Glomerular visceral epithelial cell (primary cell): ENCODE data around the gene STIL.
"Not testable (repeated sequence)": the region's sequence is repeated elsewhere in the genome, so short reads cannot be mapped to it uniquely, and the experiment has no call there.

Experiments used
- DNase-seq: peaks from one replicate; pipeline ENCODE4 v3.0.0-alpha.2; 2016; ENCODE audit errors: extremely low spot score

STIL gene

DNA sequence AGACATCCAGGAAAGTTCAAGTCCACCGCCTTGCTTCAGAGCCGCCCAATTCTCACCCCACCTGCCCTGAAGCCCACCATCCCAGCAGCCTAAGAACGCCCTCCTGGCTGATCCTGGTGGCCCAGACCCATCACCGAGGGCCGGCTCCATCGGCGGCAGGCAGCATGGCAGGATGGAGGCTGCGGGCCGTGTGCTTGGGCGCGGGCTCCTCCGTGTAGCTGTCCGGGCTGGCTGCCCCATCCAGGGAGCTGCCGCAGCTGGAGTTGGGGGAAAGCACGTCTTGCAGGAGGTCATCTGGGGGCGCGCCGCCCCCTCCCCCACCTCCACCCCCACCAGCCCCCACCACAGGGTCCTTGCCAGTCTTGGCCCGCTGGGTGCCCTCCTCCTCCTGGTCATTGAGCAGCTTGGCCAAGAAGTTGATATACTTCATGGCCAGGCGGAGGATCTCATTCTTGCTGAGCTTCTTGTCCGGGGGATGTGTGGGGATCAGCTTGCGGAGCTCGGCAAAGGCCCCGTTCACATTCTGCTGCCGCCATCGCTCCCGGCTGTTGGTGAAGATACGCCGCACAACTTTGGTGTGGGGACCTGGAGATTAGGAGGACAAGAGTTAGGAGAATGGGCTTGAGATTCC lies 94.2 kb downstream of the STIL start:
- no peak for DNase-seq

DNA sequence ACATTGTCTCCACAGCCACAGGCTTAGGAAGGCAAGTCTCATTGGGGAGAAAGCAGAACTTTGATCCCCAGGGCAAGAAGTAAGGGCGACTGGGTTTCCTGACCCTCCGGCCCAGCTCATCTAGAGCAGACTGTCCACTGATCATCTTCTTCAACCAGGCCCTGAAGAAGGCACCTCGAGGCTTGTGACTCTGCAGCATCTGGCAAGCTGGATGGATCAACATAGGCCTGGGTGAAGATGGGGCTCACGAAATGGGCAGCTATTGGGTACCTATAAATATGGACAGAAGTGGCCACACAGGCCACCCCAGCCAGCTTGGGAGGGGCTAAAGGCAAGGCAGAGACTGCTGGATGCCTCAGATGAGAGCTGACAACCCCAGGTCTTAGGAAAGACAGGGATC lies 94.9 kb downstream of the STIL start:
- no peak for DNase-seq

DNA sequence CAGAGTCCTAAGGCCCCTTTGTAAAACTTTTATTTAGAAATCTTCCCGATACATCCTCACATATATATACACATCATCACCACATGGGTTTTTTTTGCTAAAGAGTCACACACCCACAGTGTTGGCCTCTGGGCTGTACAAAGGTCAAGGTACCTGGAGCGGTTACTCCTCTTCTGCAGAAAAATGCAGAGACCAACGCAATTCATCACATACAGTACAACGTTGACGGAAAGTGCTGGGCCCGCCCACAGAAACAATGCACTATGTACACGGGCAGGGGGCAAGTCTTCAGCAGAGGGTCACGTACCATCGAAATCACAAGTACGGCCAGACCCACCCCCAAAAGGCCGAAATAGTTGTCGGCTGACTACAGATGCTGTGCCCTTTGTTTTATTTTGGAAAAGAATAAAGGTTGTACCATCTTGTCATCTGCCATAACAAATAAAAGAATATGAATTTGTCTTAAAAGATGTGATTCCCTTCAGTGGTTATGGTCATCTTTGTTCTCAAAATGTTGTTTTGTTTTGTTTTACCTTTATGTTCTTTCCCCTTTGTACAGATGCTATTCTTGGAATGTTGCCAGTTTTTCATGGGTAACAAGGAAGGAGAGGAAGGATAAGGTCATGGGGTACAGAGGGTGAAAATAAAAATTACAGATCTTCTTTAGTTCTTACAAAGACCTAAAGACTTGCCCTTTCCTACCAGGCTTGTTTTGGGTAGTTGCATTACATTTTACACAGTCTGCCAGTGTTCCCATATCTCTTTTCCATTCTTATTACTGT lies 97.5 kb downstream of the STIL start:
- no peak for DNase-seq

DNA sequence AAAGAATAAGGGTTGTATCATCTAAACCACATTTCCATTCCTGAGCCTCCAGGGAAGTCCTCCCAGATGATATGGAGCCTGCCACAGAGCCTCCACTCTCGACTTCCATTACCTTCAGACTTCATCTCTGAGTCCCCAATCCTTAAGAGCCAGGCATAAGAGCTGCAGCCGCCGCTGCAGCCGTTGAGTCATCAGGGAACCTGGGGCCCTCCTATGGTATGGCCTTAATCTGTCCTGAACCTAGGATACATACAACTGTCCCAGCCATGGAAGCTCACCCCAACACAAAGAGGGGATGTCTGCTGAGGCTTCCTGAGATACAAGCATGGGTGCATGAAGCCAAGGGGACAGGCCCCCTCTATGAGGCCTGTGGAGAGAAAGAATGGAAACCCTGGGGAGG lies 98.2 kb downstream of the STIL start:
- DNase-seq: no peak

DNA sequence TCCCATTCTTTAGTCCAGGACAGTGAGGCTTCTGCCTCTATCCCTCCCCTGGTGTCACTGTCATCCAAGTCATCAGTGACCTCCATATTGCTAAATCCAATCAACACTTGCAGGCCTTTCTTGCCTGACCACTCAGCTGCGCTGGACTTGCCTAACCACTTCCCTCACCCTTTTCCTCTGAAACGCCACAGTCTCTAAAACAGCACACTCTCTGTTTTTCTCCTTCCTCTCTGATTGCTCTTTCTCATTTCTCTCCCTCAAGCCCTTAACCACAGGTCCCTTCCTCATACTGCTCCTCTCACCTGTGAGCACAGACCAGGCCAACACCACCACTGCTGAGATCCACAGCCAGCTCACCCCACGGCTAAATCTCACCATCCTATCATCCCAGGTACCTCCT lies 99.4 kb downstream of the STIL start:
- no peak for DNase-seq

DNA sequence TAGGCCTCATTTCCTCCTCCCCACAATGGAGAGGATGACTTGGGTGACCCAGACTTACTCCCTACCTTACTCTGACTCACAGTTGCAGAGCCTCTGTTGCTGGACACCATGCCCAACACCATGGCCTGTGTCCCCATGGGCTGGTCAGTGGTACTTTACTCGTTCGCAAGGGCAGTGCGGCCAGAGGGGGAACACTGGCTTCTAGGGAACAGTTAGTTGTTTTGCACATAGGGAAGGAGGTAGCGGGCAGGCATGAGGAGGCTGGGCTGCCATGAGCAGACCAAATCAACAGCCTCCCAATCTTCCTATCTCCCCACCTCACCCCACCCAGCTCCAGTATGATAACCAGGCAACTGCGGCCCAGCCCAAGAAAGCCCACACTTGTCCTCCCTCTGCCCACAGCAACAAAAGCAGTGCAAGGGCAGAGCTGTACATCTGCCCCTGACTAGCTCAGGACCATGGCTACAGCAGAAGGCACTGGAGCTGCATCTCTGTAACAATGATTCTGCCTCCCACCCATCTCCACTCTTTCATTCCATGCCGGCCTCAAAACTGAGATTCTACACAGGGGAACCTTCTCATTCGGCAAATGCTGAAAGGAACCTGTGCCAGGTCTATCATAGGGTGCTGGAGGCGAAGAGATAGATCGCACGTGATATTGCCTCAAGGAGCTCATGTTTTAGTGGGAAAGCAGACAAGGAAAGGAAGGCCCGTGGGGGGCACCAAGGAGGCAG lies 100.5 kb downstream of the STIL start:
- no peak for DNase-seq

DNA sequence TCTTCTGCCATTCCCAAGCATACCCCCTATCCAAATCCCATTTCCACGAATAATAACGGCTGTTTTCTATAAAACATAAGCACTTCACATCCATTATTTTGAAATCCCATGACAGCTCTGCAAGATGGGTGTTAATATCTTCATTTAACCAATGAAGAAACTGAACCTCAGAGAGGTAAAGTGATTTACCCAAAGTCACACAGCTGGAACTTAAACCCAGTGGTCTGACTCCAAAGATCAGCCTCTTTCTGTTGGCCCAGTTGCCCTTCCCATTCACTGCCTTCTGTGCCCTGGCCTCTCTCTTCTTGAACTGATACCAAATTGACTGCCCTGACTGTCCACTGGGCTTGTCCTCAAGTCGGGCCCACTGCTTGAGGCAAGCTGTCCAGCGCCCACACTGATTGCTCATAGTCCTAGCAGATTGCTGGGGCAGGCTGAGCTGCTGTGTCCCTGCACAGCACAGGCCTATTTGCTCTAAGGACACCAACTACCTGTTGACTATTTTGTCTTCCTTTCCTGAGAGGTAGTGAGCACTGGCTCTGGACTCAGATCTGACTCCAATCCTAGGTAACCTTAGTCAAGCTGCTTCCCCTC lies 101.2 kb downstream of the STIL start:
- no peak for DNase-seq

DNA sequence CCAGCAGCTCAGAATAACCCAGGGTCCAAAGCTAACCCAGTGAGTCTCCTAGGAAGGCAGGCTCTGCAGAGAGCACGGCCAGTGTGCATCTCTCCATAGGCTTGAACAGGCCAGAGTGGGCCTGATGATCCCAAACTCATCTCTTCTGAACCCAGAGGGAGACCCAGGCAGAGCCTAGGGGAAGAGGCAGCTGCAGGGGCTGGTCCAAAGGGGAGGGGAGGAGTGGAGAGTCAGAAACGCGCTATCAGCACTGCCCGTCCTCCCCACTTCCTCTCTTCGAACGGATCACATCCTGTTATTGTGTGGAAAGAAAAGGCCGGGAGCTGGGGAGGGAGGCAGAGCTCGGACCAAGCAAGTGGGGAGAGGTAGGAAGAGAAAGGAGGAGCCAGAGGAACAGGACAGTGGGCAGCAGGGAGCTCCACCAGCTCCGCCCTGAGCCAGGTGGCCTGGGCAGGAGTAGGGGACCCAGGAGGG lies 102.1 kb downstream of the STIL start:
- DNase-seq: no peak

DNA sequence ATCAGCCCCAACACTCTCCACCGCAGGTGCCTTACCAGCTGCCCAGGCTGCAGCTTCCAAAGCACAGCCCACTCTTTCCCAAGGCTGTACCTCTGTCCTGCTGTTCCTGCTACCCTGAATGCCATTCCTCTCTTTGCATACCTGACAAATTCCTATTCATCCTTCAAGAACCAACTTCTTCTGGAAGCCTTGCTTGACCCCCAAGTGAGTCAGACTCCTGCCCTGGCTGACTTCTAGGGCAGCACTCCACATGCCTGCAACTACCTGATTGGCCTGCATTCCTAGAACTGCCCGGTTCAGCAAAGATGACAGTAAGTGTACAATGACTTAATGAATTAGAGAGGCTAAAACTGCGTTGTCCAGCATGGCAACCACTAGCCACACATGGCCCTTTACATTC lies 103.3 kb downstream of the STIL start:
- DNase-seq: no peak

DNA sequence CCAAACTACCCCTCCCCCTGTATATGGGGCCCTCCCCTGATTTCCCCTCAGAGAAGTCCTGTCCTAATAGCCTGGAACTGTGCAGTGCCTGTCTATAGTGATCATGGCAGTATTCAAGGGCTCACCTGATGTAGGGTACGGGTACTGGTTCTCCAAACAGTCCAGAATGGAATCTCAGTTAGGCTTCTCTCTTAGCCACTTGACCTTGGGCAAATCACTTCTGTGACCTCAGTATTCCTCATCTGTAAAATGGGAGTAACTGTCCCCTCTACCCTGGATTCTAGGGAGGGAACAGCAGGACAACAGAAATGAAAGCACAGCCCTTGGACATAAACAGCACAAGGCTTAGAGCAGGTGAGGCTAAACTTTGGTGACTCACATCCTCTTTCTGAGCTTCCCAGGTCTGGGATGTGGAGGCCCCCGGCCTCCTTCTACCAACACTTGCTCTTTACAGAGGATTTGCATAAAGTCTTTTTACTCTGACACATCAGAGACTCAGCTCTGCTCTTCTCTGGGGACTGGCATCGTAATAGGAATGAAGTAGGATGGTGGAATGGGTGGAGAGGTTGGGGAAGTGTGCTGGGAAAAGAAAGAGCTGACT lies 104.1 kb downstream of the STIL start:
- DNase-seq: no peak

DNA sequence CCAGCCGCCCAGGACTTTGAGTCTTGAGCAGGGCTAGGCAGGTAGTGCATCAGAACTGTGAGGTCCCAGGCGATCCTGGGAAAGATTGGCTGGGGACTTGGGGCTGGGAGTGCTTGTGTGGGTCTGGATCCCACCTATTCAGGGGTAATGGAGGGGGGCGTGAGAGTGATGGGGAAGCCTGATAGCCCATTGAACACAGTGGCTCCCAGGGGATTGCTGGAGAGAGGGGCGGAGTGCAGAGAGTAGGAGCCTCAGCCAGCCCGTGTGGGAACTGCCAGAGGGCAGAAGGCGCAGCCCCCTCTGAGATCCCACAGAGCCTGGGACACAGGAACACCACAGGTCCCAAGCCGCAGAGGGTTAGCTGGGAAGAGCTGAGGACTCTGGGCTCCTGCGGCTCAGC lies 104.9 kb downstream of the STIL start:
- DNase-seq: no peak

DNA sequence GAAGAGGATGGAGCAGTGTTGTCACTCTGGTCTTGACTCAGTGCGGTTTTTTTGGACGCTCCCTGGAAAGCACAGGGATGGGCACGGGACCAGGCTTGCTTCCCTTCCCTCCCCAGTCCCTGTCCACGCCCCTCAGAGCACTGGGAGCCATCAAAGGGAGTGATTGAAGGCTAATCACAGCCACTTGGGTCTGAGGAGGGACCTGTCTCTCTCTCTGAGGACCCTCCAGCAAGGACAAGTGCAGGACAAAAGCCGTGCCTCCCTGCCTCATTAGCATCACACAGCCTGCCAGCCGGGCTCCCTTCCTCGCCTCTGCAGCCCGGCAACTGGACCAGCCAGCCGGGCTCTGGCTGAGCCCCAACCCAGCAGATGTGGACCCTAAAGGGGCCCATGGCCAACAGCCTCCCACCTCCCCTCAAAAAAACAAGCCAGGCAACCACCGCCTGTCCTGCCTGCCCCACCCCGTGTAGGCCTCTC lies 105.5 kb downstream of the STIL start:
- no peak for DNase-seq

DNA sequence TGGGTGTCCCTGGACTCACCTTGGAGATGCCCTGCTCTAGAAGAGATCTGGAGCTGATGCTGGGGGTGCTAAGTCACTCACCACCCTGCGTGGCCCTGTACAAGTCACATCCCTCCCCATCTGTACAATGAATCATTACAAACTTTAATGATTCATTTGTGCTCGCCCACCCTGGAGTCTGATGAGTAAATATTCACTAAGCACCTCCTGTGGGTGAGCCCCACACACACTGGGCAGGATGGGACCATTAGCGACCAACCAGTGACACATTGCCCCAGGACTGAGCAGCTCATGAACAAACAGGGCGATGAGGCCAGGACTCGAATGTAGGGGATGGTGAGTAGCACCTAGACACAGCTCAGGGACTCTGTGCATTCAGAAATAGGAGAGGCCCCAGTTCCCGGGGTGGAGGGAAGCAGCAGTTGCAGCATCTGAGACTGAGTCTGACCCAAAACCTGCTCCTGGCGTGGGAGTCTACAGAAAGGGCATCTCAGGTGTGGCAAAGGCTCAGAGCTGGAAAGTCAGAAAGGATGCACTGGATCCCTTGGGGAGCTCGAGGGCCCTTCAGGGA lies 106.1 kb downstream of the STIL start:
- DNase-seq: no peak

DNA sequence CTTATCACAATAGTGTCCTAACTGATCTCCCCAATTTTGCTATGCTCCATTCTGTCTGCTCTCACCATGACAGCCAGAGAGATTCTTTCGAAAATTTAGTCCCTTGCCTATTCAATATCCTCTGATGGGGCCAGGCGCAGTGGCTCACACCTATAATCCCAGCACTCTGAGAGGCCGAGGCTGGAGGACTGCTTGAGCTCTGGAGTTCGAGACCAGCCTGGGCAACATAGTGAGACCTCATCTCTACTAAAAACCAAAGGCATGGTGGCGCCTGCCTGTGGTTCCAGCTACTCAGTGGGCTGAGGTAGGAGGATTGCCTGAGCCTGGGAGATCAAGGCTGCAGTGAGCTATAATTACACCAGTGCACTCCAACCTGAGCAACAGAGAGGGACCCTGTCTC lies 108.0 kb downstream of the STIL start:
- DNase-seq: no peak

DNA sequence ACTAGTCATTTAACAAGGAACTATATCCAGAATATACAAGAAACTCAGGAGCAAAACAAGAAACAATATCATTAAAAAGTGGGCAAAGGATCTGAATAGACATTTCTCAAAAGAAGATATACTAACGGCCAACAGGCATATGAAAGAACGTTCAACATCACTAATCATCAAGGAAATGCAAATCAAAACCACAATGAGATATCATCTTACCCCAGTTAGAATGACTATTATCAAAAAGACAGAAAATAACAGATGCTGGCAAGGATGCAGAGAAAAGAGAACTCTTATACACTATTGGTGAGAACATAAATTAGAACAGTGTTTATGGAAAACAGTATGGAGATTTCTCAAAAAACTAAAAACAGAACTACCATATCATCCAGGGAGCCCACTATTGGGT lies 110.4 kb downstream of the STIL start:
- DNase-seq: not testable (repeated sequence)

DNA sequence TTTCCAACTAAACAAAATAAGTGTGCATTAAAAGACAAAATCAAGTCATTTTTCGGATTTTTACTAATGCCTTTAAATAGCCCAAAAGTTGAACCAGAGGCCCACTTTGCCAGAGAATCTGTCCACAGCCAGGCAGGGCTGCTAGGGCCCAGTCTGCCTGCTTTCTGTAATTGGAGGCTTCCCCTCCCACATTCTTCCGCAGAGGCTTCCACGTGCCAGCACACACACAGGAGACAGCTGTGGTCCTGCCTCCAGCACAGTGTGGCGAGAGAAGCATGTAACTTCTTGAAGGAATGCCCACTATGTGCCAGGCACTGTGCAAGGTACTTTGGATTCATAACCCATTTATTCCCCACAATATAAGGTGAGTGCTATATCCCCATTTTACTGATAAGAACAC lies 112.8 kb downstream of the STIL start:
- DNase-seq: no peak
